A673 (cell line): ENCODE results near the gene UBE2D2.
A peak's percentile ranks its signal among the peaks of the same experiment; 100 is the strongest.

Experiments
- EZH2 ChIP-seq: fragments of 200-600 bp; sonication (generic); IDR thresholded peaks from 2 replicates; pipeline ENCODE4 v1.6.1; 2017; ENCODE audit warnings: borderline replicate concordance, low read depth, mild to moderate bottlenecking, mixed read lengths, antibody characterized with exemption, low read length; ENCODE audit not compliant: poor library complexity, severe bottlenecking
- TF ChIP-seq, protein P1 (sequence below): fragments of 300-800, 200-600 bp; sonication (generic); conservative IDR thresholded peaks from 2 replicates; pipeline ENCODE4 v1.5.1; 2017; ENCODE audit warnings: low read depth, mild to moderate bottlenecking, antibody characterized with exemption, low read length, moderate library complexity, mixed read lengths

DNA sequence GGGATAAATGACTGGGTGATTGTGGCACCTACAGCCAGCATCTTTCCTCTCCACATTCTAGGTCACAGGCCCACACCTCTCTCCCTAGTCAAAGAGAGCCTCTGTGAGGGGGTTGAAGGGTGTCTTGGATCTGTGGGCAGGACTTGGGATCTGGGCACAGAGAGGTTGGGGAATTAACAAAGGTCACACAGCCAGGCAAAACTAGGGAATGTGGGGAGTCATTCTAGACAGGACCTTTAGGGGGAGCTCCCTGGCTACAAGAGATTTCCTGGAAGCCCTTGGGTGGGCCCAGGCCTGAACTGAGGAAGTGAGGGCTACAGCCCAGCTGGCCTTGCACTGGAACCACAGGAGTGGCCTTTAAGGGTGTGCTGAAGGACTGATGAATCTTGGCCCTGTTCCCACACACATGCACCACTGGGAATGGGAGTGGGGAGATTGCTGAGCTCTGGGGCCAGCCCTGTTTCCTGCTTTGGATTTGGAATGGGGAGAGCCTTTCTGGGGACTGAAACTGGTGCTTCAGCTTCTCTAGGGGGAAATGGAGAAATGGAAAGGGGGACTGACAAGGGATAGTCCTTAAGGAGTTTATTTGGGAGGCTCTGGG lies 74.6 kb downstream of the UBE2D2 start:
- TF ChIP-seq, protein P1, sequence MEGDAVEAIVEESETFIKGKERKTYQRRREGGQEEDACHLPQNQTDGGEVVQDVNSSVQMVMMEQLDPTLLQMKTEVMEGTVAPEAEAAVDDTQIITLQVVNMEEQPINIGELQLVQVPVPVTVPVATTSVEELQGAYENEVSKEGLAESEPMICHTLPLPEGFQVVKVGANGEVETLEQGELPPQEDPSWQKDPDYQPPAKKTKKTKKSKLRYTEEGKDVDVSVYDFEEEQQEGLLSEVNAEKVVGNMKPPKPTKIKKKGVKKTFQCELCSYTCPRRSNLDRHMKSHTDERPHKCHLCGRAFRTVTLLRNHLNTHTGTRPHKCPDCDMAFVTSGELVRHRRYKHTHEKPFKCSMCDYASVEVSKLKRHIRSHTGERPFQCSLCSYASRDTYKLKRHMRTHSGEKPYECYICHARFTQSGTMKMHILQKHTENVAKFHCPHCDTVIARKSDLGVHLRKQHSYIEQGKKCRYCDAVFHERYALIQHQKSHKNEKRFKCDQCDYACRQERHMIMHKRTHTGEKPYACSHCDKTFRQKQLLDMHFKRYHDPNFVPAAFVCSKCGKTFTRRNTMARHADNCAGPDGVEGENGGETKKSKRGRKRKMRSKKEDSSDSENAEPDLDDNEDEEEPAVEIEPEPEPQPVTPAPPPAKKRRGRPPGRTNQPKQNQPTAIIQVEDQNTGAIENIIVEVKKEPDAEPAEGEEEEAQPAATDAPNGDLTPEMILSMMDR, result peak; percentile 63
- no peak for TF ChIP-seq EZH2
